PC-9 (cell line): ENCODE results near the gene ADTRP.

ENCODE experiments used
- CTCF ChIP-seq: fragments of 200-600 bp; sonication (generic); conservative IDR thresholded peaks from 2 replicates; pipeline ENCODE4 v1.6.1; 2017; ENCODE audit warnings: mixed run types, antibody characterized with exemption, mild to moderate bottlenecking, moderate library complexity
- EZH2 ChIP-seq: fragments of 200-600 bp; sonication (generic); IDR thresholded peaks from 2 replicates; pipeline ENCODE4 v1.8.0; 2017; ENCODE audit warnings: antibody characterized with exemption, low read depth

GRCh38 chr6:11675601-11676000, 103.0 kb downstream of the ADTRP start:
- TF ChIP-seq CTCF (peak; percentile 48; the same call in 1 of the 2 replicates), EZH2 (no peak)
